Upper lobe of right lung (tissue), 1 donor: ENCODE data around the gene ARF1. TPM values are rescaled to one million over a fixed set of nuclear protein-coding genes. Genes with fewer than 3 reads are reported as not detected.

ENCODE experiments used
- ATAC-seq: fragments of 200-7000 bp; cut with Tn5 transposase; one replicate; pipeline ENCODE4 v1.9.1; 2020; ENCODE audit warnings: mild to moderate bottlenecking, moderate library complexity
- DNase-seq: peaks from one replicate; pipeline ENCODE4 v3.0.0-alpha.2; 2020
- H3K27ac ChIP-seq: fragments of 200-600 bp; one replicate; pipeline ENCODE4 v1.8.0; 2022
- H3K27me3 ChIP-seq: fragments of 200-600 bp; one replicate; pipeline ENCODE4 v1.8.0; 2022; ENCODE audit warnings: mild to moderate bottlenecking
- H3K36me3 ChIP-seq: fragments of 200-600 bp; one replicate; pipeline ENCODE4 v1.8.0; 2022
- H3K4me1 ChIP-seq: fragments of 200-600 bp; one replicate; pipeline ENCODE4 v1.8.0; 2022
- H3K4me3 ChIP-seq: fragments of 200-600 bp; one replicate; pipeline ENCODE4 v1.8.0; 2022; ENCODE audit warnings: mild to moderate bottlenecking
- H3K9me3 ChIP-seq: fragments of 200-600 bp; one replicate; pipeline ENCODE4 v1.8.0; 2022
- intact Hi-C: fragments of 100-400 bp; cut with DNase I; formaldehyde crosslinking; loops from one replicate; pipeline ENCODE4 v1.11.0; 2022
- total RNA-seq: library from RNA; stranded (reverse); fragmentation: NEBNext Ultra II Directional; extraction: Animal tissue kit (Norgen Biotek cat#: 25700); gene quantifications from one replicate; pipeline ENCODE4 v1.2.1, GENCODE V29; 2021
- TF ChIP-seq, protein P1 (sequence below): fragments of 200-600 bp; IDR thresholded peaks from one replicate; pipeline ENCODE4 v1.8.0; 2022; ENCODE audit warnings: antibody characterized with exemption
- donor health status: DM: no; HTN: yes; CAD: no; lungs with severe emphysema.

Gene ARF1
- total RNA-seq, 1 donor from 2014 or later, result 397 TPM

DNA sequence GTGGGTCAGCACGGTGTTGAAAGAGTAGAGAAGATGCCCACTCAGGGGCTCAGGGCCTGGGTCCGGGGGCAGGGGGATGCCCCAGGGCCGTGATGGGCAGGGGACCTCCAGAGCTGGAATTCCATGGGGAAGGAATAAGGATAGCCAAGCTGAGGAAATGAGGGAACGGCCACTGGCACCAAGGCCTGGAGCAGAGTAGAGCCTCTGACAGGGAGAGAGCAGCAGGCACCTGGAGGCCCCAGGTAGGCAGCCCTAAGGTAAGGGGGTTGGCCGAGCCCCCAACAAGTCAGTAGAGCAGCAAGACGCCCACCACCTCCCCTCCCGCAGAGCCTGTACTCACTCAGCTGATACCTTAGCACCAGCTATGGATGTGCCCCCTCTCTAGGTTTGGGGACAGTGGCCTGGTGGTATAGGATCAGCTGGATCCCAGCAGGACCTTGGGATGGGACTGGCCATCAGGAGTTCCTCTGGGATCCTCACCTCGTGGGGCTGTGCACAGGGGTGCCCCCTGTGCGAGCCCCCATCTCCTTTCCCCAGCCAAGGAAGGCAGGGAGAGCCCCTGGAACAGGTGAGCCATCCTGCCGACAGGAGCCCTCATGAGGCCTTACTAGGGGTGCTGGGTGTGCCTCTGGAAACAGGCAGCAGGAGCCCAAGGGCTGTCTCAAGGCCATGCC, 21.0 kb upstream of the ARF1 start:
- Histone ChIP-seq H3K27ac (no peak overlapping the region), H3K9me3 (no peaks in the 10 kb centered on the region), H3K36me3 (no peaks in the 10 kb centered on the region), H3K27me3 (peaks cover 83% of the 10 kb centered on the region), H3K4me1 (peaks cover 14% of the 10 kb centered on the region), H3K4me3 (no peak overlapping the region)
- DNase-seq, result peak; percentile 62
- no peak for ATAC-seq
- TF ChIP-seq, protein P1, sequence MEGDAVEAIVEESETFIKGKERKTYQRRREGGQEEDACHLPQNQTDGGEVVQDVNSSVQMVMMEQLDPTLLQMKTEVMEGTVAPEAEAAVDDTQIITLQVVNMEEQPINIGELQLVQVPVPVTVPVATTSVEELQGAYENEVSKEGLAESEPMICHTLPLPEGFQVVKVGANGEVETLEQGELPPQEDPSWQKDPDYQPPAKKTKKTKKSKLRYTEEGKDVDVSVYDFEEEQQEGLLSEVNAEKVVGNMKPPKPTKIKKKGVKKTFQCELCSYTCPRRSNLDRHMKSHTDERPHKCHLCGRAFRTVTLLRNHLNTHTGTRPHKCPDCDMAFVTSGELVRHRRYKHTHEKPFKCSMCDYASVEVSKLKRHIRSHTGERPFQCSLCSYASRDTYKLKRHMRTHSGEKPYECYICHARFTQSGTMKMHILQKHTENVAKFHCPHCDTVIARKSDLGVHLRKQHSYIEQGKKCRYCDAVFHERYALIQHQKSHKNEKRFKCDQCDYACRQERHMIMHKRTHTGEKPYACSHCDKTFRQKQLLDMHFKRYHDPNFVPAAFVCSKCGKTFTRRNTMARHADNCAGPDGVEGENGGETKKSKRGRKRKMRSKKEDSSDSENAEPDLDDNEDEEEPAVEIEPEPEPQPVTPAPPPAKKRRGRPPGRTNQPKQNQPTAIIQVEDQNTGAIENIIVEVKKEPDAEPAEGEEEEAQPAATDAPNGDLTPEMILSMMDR, result no peak
- intact Hi-C loops, result no loop called here

DNA sequence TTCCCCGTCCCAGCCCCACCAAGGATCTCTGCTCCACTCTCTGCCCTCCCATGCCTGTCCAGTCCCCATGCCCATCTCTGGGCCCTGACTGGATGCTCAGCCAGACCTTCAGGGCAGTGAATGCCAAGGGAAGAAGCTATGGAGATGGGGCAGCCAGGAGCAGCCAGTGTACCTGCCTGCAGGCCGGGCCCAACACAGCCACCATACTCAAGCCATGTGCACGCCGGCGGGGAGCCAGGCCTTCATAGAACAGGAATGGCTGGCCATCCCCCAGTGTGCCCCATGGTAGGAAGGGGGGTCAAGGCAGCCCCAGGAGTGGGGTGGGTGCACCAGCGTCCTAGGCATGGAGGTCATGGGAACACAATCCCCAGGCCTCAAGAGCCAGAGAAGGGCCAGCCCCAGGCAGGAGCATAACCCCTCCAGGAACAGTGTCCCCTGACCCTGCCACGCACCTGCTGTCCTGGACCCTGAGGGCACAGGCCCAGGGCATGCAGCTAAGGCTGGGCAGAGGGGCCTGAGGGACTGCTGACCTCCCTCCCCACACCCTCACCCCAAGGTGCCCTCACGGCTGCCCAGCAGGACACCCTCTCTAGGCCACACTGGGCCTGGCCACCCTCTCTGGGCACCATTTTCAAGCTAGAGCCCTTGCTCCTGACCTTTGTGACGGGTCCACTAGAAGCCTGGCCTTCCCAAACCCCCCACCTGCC, 20.3 kb upstream of the ARF1 start:
- ATAC-seq (no peak), DNase-seq (peak; percentile 61)
- Histone ChIP-seq H3K4me3 (no peak overlapping the region), H3K27me3 (peaks cover 88% of the 10 kb centered on the region), H3K27ac (no peak overlapping the region), H3K4me1 (peaks cover 14% of the 10 kb centered on the region), H3K36me3 (no peaks in the 10 kb centered on the region), H3K9me3 (no peaks in the 10 kb centered on the region)
- intact Hi-C loops, result no loop called here
- TF ChIP-seq, protein P1, result no peak

DNA sequence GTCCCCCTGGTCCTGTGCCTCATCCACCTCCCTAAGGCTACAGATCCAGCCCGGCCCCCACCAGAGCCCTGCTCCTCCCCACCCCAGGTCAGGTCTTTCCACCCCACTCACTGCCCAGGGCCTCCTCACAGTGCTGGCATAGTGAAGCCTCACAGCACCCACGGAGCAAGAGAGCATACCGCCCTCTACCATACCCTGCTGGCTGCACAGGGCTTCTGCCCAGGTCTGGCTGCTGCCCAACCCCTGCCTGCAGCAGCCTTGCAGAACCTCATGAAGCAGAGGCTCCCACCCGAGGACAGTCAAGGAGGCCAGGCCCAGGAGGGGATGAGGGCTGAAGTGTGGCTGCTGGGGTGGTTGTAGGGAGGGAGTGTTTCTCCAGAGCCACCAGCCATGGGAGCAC, 19.7 kb upstream of the ARF1 start:
- Histone ChIP-seq H3K36me3 (no peaks in the 10 kb centered on the region), H3K27me3 (peaks cover 90% of the 10 kb centered on the region), H3K27ac (no peak overlapping the region), H3K4me3 (no peak overlapping the region), H3K4me1 (peaks cover 14% of the 10 kb centered on the region), H3K9me3 (no peaks in the 10 kb centered on the region)
- DNase-seq (peak; percentile 45), ATAC-seq (no peak)
- TF ChIP-seq, protein P1, result no peak
- intact Hi-C loops, result no loop called here

DNA sequence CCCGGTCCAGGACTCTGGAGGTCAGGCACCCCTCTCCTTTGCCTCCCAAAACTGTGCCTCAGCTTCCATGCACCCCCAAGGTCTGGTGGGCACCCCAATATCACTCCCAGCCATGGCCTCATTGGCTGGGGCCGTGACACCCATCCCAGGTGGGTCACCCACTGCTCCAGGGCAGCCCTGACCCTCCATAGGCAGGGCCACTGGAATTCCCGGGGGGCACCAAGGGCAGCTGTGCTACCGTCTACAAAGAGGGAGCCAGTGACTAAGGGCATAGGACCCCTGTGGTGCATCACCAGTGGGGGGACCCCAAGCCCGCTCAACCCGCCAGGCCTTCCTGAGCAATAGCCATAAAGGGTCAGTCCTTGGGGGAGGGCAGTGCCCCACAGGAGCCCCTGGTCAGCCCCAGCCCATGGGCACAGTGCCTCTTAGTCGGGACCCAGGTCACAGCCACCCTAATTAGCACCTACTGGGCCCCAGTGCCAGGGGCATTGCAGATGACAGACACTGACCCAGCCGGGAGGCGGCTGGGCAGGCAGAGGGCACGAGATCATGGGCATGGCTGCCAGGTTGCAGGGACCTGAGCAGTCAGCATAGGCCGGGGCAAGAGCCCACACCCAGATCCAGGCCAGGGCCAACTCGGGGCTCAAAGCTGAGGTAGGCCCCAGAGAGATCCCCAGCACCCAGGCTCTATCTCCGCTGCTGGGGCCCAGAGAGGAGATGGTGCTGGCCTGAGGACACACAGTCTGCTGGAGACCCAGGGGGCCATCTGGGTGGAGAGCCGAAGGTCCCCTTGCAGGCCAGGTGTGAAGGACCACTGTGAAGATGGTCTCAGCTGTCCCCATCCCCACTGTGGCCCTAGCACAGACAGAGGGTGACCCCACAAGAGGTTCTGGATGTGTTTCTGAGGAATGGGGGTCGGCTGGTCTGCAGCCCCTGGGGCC, 19.0 kb upstream of the ARF1 start:
- TF ChIP-seq, protein P1, result no peak
- peak; percentile 54 for DNase-seq
- no peak overlapping the region for H3K27ac ChIP-seq
- no peaks in the 10 kb centered on the region for H3K36me3 ChIP-seq
- peaks cover 14% of the 10 kb centered on the region for H3K4me1 ChIP-seq
- H3K27me3 ChIP-seq, result peaks cover 88% of the 10 kb centered on the region
- no peak for ATAC-seq
- no peaks in the 10 kb centered on the region for H3K9me3 ChIP-seq
- intact Hi-C loops, result no loop called here
- no peak overlapping the region for H3K4me3 ChIP-seq

DNA sequence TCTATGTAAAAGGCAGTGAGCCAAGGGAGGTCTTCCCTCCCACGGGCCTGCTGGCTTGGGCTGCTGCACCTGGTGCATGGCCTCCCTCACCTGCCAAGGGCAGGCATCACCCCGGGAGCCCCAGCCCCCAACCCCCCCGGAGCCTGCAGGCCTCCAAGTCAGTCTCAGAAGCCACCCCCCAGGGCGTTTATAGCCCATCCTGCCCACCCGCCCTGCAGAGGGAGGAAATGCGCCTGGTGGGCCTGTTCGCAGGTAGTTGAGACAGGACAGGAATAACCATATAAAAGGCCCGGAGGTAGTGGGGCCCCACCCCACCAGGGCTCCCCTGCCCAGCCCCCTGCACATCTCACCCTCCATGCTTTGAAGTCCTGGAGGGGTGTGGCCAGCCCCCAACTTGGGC, 18.2 kb upstream of the ARF1 start:
- DNase-seq, result peak; percentile 57

More for the DNA sequence above, 18.2 kb upstream of the ARF1 start:
- ATAC-seq, result no peak
- Histone ChIP-seq H3K4me3 (no peak overlapping the region), H3K36me3 (no peaks in the 10 kb centered on the region), H3K27me3 (peaks cover 81% of the 10 kb centered on the region), H3K4me1 (peaks cover 14% of the 10 kb centered on the region), H3K27ac (no peak overlapping the region), H3K9me3 (no peaks in the 10 kb centered on the region)
- intact Hi-C loops, result no loop called here
- TF ChIP-seq, protein P1, result no peak
